GM23338 (cell line): ENCODE data around the gene KAZN.
"Not testable (repeated sequence)": the region's sequence is repeated elsewhere in the genome, so short reads cannot be mapped to it uniquely, and the experiment has no call there.

Experiments
- CTCF ChIP-seq, 2 experiments: fragments of 200-600 bp in 1 of 2; sonication (generic) in 1 of 2; conservative IDR thresholded peaks; 2 replicates each; pipeline versions ENCODE4 v1.5.1 to v1.6.1; 2016 to 2017; ENCODE audit warnings: antibody characterized with exemption in 2 of 2, low read depth in 2 of 2, mild to moderate bottlenecking in 2 of 2, moderate library complexity in 1 of 2
- EZH2 ChIP-seq: fragments of 200-600 bp; sonication (generic); IDR thresholded peaks from one replicate; pipeline ENCODE4 v1.8.0; 2017; ENCODE audit warnings: antibody characterized with exemption, mild to moderate bottlenecking, low read depth; ENCODE audit not compliant: unreplicated experiment

- TF ChIP-seq EZH2; CTCF (conservative IDR thresholded peaks at IDR 0.05; ENCODE audit: low read depth in 2 of 2): not testable (repeated sequence)
Observed at GRCh38 chr1:15040685-15041084, 442.2 kb downstream of the KAZN start.
